ENCODE data around the gene TOPBP1.

DNA sequence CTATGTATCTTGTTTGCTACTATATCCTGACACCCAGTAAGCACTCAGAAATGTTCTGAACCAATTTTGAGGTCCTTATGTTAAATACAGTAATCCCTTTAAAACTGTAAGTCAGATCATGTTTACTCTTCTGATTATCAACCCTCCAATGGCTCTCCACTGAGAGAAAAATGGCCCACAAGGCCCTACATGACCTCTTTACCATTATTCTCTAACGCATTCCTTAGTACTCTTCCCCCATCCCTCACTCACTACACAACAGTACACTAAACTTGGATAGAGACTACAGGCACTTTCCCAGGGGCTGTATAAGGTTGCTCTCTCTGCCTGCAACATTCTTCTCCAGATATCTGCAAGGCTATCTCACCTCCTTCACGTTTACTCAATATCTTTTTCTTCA, 1.9 kb downstream of the TOPBP1 start:
- TF ChIP-seq, protein P1, sequence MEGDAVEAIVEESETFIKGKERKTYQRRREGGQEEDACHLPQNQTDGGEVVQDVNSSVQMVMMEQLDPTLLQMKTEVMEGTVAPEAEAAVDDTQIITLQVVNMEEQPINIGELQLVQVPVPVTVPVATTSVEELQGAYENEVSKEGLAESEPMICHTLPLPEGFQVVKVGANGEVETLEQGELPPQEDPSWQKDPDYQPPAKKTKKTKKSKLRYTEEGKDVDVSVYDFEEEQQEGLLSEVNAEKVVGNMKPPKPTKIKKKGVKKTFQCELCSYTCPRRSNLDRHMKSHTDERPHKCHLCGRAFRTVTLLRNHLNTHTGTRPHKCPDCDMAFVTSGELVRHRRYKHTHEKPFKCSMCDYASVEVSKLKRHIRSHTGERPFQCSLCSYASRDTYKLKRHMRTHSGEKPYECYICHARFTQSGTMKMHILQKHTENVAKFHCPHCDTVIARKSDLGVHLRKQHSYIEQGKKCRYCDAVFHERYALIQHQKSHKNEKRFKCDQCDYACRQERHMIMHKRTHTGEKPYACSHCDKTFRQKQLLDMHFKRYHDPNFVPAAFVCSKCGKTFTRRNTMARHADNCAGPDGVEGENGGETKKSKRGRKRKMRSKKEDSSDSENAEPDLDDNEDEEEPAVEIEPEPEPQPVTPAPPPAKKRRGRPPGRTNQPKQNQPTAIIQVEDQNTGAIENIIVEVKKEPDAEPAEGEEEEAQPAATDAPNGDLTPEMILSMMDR (IDR thresholded peaks at IDR 0.05), result no peak
- no peak for TF ChIP-seq POLR2A (IDR thresholded peaks at IDR 0.05)
